GM19023 (cell line): Measurements from ENCODE around the gene ABLIM3.

Experiments used
- ATAC-seq: cut with Tn5 transposase; IDR thresholded peaks from one replicate; pipeline ENCODE4 v1.9.1; 2021; ENCODE audit warnings: mild to moderate bottlenecking, moderate library complexity; ENCODE audit not compliant: unreplicated experiment

The ABLIM3 gene

DNA sequence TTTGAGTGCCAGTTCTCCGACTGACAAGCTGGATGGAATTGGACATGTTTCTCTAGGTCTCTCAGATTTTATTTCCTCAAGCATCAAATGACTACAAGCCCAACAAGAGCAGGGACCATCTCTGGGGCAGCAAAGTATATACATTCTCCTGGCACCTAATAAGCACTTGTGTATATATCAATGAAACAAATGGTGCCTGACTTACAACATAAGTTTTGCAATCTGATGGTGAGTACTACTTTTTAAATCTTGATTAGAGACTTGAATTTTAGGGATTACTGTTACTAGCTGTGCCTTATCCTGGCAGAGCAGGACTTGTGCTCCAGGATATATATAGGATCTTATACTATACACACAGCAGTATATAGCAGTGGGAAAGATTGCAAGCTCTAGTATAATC, 8.8 kb upstream of the ABLIM3 start:
- ATAC-seq = no peak

DNA sequence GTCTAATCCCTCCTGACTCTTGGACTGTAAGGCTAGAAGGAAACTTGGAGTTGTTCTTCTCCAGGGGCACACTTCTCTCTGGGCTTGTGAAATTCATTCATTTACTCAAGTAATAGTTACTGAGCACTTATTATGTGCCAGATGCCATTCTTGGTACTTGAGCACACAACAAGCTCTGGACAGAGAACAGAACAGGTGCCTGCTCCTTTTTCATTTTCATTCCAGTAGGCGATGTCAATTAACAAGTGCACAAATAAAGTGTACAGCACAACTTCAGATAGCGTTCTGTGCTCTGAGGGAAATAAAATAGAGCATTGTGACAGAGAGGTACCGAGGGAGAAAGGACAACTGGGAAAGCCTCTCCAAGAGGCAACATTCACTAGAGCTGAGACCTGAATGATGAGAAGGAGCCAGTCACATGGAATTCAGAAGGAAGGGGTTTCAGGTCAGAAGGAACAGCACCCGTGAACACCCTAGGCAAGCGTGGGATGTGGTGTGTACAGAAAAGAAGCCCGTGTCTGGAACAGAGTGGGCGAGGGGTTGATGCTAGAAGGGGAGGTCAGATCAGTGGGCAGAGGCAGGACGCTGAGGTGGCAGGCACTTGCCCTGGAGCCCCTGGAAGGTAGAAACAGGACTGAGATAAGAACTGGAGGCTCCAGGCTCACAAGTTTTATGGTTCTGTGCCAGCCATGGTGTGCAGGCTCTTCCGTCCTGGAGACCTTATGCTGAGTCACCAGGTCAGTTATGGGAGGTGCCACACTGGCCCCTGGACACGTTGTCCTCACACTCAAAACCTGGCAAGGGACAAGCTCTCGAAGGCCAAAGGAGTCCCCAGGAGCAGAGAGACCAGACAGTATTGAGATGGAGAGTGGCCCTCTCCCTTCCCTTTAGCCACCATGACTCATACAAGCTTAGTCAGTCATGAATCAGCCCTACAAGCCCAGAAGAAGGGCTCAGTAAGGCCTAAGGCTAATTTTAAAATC, 7.2 kb upstream of the ABLIM3 start:
- no peak for ATAC-seq

DNA sequence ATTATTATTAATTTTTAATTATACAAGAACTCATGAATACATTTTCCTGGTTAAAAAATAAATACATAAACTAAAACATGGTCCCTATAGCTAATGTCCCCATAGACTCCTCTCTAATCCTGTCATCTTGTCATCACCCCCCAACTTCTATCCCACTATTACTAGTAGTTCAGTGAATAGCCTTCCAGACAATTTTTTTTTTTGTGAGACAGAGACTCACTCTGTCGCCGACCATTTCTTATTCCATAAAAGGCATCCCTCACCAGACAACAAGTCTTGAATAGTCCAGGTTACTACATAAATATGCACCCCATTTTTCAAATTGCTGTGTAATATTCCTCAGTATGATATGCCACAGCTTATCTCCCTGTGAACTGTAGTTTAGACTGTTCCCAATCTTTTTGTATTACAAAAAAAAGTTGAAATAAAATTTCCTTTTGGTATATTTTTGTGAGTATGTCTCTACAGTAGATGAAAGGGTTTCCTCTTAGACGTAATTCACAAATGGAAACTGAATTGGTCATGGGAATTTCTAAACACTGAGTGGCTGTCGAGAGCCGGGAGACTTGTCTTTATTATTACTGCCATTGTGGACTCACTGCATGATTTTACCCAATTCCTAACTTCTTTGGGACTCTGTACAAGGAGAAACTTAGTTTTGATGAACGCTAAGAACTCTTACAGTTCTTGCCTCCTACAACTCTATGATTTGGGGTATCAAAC, 6.4 kb upstream of the ABLIM3 start:
- ATAC-seq = no peak

DNA sequence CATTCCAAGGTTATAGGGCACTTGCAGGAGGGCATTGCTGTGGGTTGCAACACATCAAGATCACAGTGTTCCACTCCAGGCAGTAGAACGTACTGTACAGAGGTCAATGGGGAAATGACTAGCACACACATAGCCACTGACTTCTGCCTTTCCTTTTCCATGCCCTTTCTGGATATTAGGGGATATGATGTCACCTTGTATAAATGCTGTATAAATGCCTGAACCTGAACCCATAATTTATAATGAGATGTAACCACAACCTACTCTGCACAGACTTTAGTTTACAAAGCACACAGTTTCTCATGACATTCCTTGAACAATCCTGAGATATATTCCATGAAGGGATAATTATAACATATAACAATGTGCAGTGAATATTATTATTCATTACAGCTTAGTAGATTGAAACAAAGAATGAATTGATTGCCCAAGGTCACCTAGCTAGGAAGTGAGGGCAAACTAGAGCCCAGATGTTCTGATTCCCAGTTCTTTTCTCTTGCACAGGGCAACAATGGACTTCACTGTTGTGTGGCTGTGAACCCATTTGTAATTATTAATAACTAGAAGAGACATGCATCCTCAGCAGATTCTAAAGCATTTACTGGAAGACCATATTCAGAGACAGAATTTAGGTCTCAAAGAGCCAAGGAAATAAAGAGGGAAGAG, 5.6 kb upstream of the ABLIM3 start:
- no peak for ATAC-seq

DNA sequence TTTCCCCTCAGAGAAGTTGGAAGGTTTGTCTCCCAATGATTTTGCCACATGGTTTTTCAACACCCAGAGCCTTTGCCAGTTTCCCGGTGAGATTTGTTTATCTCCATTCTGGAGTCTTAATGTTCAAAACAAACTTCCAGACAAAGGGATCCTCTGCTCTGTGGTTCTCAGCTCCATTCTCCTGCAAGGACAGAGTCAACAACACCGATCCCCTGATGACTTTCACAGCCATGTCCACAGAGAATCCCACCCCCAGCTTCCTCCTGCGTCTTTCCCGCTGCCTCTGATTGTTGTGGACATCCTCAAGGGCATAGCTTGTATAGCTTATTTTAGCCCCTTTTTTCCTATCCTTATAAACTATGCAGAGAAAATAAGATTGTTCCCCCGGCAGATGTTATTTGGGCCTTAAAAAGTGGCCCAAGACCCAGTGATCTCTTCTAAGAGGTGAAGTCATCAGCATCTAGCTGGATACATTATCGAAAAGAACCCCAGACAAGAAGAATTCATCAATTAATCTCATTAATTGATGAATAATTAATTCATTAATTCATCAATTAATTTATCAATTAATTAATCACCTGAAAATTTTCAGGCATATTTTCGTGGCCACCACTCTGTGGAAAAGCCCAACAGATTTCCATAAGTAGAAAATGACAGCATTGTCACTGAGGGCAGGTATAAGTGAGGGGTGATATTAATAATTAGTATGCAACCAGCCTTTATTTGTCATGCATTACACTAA, 2.9 kb upstream of the ABLIM3 start:
- no peak for ATAC-seq

DNA sequence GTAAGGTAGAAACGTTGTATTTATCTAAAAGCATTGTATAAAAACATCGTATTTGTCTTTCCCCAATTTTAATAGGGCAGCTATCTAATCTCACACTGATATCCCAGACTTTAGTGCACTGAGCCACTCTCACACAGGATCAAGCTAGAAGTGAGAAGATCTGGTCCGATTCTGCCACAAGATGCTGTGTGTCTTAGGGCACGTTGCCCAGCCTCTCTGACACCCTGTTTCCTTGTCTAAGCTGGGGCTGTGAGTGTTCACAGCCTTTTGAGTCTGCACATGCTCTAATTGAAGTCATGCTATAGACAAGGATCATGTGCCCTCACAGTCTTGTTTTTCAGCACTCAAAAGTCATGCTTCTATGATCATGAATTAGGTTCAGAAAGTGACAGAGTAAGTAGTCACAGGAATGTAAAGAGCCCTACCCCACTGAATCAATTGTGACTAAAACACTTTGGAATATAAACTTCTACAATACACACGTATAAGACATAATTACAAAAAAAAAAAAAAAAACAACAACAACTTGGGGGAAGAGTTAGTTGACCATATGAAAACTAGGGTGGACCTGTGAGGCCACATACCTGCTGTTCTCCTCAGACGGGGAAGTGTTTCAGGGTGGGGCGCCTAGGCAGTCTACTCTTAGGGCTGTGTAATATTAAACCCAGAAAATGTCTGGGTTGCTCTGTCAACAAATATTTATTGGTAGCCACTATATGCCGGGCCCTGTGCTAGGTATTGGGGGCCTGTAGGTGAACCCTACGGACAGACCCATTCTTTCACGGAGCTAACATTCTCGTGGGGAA, 893 bp upstream of the ABLIM3 start:
- no peak for ATAC-seq

DNA sequence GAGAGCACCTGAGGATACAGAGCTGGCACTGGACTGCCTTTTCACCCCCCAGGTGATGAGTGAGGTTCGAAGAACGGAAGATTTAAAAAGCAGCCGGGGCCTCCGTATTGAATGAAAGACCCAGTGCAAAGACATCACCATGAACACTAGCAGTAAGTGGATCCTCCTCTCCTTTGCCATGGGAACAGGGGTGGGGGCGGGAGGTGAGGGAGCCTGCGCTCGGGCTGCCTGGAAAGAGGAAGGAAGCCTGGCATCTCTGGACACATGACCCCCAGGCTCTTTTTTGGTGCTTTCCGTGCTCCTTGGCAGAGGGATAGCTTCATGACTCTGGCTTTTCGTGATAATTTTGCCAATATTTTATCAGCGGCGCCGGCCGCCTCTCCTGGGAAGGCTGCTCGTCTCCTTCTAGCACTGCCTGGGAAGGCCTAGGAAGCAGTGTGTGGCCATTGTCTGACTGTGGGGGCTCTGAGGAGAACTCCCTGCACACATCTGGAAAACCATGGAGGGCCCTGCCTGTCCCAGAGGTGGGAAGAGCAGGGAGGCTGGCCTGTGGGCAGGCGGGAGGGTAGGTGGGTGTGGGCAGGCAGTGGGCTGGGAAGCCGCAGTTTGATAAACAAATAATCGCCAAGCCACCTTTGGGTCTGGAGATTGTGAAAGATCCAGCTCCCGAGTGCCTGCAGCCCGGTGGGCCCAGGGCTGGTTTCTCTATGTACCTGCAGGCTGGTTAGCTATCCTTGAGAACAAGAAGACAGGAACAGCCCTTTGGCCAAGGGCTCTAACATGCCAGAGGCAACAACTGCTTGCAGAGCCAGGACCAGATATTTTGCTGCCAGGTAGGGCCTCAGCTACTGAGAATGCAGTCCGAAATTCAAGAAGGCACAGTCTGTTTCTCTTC, 911 bp downstream of the ABLIM3 start:
- ATAC-seq = no peak

DNA sequence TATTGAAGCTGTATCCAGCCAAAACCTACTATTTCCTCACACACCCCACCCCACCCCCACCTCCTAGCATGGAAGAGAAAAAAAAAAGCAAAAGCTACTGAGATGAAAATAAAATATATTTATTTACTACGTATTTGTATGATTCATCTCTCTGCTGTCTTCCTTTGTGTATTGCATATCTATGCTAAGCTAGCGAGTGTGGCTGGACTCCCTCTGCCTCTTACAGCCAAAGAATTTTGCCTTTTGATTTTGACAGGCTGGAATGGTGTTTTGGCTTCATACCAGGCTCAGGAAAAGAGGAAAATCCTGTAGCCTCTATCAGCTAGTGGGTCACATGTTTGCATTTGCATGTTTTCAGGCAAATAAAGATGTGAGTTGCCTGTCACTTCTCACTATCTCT, 2.2 kb downstream of the ABLIM3 start:
- ATAC-seq = no peak

DNA sequence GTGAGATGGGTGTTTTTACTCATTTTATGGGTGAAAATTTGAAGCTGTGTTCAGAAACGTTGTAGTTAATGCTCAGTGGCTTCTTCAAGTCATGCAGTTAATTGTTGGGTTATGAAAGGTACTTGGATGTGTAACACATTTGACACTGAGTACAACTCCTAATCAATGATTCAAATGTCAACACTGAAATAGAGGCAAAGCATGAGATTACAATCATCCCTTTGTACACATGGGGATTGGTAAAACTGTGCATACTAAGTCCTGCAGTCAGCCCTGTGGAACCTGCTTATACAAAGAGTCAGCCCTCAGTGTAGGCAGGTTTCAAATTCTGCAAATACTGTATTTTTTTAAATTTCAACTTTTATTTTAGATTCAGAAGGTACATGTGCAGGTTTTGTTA, 3.3 kb downstream of the ABLIM3 start:
- ATAC-seq = no peak

DNA sequence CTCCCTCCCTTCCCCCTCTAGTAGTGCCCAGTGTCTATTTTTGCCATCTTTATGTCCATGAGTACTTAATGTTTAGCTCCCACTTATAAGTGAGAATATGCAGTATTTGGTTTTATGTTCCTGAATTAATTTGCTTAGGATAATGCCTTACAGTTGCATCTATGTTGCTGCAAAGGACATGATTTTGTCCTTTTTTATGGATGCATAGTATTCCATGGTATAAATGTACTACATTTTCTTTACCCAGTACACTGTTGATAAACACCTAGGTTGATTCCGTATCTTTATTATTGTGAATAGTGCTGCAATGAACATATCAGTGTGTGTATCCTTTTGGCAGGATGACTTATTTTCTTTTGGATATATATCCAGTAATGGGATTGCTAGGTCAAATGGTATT, 3.8 kb downstream of the ABLIM3 start:
- ATAC-seq = no peak

DNA sequence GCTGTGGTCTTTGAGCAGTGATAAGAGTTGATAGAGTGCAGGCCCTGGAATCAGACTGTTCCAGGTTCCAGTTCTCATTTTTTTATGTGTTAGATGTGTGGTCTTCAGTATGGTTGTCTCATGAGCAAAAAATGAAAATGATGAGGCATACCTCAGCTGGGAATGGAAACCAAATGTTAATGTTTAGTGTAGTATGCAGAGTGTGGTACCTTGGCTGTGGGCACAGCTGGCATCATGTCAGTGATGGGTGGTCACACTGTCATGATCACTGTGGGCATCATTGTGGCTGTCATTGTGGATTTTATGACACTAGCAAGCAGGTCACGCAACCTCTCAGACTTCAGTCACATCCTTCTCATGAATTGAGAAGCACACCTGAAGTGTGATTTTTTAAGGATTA, 6.4 kb downstream of the ABLIM3 start:
- no peak for ATAC-seq

DNA sequence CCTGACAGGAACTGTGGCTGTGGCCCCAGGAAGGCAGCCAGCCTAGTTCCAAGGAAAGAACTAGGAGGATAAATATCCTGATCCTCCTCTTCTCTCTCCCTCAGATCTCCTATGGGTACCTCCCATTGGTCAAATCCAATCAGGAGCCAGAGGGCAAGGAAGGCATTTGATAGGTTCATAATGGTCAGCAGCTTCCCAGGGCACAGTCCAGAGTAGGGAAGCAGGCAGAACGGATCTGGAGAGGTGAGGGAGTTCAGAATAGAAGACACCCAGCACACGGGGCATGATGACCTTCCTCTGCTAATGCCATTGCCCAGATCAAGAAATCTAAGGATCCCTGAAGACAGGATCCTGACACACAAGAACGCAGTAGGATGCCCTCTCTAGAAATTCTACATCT, 8.6 kb downstream of the ABLIM3 start:
- ATAC-seq = no peak

DNA sequence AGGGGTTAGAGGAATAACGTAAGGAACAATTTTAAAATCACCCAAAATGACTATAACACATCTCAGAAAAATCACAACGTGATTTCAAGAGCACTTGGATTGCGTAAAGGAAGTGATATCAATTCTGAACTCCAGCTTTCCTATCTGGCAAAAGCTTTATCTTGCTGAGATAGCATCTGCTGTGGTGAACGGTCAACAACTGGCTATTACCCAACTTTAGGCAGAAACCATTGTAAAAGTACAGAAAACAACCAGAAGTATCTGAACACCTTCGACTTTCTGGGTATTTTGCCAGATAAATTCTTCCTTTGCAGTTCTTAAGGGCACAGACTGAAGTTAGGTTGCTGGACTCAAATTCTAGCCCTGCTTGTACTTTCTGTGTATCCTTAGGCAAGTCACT, 9.2 kb downstream of the ABLIM3 start:
- no peak for ATAC-seq

DNA sequence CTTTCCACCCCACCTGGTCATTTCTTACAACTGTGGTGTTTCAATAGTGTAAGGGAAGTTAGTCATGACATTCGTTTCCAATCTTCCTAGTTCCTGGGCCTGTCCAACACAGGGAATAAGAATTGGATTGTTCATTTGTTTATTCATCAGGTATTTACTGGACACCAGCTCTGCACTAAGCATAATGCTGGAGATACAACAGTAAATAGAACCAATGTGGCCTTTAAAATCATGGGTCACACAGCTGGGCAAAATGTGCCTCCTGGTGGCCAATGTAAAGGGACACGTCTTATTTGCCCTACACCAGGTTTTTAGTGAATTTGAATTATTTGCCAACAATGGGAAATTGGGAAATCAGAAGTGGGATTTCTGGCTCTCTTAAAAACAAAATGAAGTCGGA, 10.4 kb downstream of the ABLIM3 start:
- ATAC-seq = no peak

DNA sequence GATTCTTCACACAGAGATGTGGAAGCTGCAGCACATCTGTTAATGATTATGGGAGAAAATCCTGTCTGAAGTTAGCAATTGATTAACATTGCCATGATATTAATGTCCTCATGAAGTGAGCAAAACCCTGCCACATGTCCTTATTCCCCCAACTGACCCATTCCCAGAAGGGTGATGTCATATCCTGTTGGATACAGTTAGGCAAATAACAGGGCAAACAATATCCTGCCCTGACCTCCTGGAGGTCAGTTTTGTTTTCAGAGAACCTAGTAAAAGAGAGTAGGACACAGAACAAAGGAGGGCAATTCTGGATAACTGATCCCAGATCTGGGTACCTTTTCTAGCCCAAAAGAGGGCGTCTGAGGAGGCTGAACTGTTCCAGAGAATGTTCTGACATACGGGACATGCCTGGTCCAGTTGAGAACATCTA, 11.0 kb downstream of the ABLIM3 start:
- ATAC-seq = no peak

DNA sequence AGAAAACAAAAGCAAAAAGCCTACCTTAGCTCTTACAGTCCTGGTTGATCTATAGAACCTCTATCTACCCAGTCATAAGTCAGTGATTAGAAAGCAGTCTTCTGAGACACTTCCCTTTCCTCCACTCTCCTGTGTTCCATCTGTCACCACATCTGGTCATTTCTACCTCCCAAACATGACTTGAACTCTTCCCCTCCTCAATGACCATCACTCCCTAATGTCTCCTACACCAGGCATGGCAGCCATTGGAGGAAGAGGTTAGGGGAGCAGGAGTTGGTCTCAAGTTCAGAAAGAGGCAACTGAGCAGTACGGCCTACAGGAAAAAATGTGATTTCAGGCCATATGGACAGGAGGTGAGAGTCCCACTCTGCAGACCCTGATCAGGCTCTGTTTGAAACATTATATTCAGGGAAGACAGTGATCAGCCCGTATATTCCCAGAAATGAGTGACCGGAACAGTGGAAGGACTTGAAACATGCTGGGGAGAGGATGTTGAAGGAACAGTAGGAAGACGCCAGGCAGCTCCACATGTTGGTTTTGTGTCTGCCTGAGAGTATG, 12.0 kb downstream of the ABLIM3 start:
- no peak for ATAC-seq

DNA sequence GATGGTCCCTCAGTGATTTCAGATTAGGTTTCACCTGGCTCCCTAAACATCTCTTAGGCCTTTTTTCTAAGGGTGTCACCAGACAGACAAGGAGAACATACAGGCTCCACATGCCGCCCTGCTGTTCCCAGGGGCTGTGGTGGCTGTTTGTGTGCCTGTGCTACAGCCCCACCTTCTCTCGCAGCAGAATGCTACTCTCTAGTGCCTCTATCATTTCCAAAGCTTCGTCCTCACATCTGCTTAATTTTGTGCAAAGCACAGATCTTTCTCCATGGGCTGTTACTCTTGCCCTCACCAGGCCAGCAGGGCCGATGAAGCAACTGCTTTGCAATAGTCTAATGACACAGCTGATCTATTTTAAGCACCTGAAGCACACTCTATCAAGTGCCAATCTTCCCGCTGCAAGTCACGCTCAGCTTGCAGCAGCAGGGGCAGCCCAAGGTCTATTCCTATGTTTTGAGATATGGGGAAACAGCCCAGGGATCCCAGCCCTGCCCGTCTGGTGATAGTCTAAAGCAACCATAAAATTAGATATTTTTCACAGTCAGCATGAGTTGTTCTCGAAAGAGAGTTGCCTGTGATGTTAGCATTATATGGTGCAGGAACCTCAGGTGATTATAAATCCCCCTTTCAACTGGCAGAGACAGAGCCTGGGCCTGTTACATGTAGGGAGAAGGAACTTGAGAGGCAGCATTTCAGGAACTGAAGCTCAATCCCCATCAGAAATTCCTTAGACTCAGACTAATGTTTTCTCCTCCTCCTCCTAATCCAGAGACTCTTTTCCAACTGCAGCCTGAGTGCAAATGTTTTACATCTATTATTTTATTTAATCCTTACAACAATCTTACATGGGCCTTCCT, 12.7 kb downstream of the ABLIM3 start:
- ATAC-seq = no peak

DNA sequence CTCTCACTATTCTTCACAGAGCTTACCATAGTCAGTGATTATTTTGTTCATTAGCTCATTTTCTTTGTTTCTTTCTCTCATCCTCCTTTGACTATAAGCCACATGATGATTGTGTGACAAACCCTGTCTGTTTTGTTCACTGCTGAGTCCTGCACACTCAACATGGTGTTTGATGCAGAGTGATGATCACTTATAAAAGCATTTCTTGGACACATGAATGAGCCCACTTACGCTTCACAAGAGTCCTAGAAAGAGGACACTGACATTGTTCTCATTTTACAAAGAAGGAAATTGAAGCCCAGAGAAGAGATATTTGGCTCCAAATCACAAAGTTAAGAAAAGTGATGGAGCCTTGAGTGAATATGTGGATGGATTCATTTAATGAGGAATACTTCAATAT, 13.4 kb downstream of the ABLIM3 start:
- no peak for ATAC-seq
